Measurements from ENCODE around the gene CREBL2. TPM values are rescaled to one million over a fixed set of nuclear protein-coding genes. Genes with fewer than 3 reads are reported as not detected.
"Not testable (repeated sequence)": the region's sequence is repeated elsewhere in the genome, so short reads cannot be mapped to it uniquely, and the experiment has no call there.

CREBL2 gene
- total RNA-seq, 3 donors from 2014 or later: 55.7 to 87.4 (median 84.2) TPM

- no peaks in the 10 kb centered on the region for H3K36me3 ChIP-seq
- H3K27me3 ChIP-seq: no peaks in the 10 kb centered on the region
- no peaks in the 10 kb centered on the region for H3K4me1 ChIP-seq
- DNase-seq (ENCODE audit: low spot score in 2 of 2): no peak
- H3K4me3 ChIP-seq: no peak overlapping the region
- no peak overlapping the region for H3K27ac ChIP-seq
- no peak for TF ChIP-seq POLR2A (IDR thresholded peaks at IDR 0.05)
- no peak for TF ChIP-seq POLR2AphosphoS5 (IDR thresholded peaks at IDR 0.05)
- TF ChIP-seq CTCF (IDR thresholded peaks at IDR 0.05): no peak
- intact Hi-C loops (cut with DNase I; ENCODE audit: low total_unique reads): no loop called here
- H3K9me3 ChIP-seq: no peaks in the 10 kb centered on the region
These were observed 39.0 kb upstream of the CREBL2 start for GRCh38 chr12:12572659-12573058.

DNA sequence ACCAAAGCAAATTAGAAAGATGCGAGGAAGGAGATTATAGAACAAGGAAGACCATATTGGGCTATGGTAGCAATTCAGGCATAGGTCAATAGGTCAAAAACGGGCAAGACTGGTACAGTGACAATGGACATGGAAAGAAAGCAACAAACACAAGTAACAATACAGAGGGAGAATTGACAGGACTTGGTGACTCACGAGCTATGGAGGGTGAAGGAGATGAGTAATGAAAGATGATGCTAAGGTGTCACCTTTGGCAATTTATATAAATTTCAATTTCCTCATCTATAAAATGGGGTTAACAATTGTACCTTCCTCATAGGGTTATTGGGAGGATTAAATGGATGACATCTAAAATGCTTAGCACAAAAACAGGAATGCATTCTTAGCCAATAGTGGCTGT, 33.9 kb upstream of the CREBL2 start:
- no peak overlapping the region for H3K27ac ChIP-seq
- H3K27me3 ChIP-seq: no peaks in the 10 kb centered on the region
- H3K9me3 ChIP-seq: no peaks in the 10 kb centered on the region
- TF ChIP-seq POLR2A (IDR thresholded peaks at IDR 0.05) (no peak), CTCF (IDR thresholded peaks at IDR 0.05) (no peak), POLR2AphosphoS5 (IDR thresholded peaks at IDR 0.05) (no peak)
- DNase-seq (ENCODE audit: low spot score in 2 of 2): no peak
- H3K4me1 ChIP-seq: peaks cover 0 to 1% of the 10 kb centered on the region in 2 donors
- H3K4me3 ChIP-seq: no peak overlapping the region
- intact Hi-C loops (cut with DNase I; ENCODE audit: low total_unique reads): no loop called here
- no peaks in the 10 kb centered on the region for H3K36me3 ChIP-seq

- H3K4me1 ChIP-seq; H3K27me3 ChIP-seq; intact Hi-C loops (cut with DNase I; ENCODE audit: low total_unique reads); H3K9me3 ChIP-seq; H3K36me3 ChIP-seq; H3K4me3 ChIP-seq; H3K27ac ChIP-seq; DNase-seq (ENCODE audit: low spot score in 2 of 2): not testable (repeated sequence)
These were observed 31.0 kb upstream of the CREBL2 start for GRCh38 chr12:12580716-12581115.

DNA sequence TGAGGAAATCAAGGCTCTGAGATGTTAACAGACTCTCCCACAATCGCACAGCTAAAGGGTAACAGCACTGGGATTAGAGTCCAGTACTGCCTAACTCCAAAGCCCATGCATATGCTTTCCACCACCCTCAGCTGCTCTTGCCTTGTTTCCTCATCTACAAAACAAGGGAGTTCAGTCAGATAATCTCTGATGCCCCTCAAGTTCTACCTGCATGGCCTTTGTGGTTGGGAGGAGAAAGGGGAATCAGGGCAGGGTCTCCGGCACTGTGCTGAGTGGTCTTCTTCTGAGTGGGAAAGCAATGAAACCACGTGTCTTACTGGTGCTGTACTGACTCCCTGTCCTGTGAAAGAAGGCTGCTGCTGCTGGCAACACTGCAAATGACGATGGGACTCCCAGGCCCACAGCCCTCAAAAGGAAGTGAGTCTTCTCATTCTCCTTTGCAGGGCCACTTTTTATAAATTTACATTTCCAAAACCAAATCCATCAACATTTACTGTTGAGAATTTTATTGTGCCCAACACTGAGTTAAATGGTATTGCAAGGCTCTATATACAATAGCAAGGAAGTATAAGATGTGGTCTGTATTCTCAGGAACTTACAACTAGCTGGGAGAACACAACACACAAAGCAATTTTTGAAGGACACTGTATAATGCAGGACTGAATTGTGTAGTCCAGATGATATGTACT, 29.3 kb upstream of the CREBL2 start:
- no peak for DNase-seq (ENCODE audit: low spot score in 2 of 2)
- H3K4me3 ChIP-seq: no peak overlapping the region
- H3K27me3 ChIP-seq: no peaks in the 10 kb centered on the region
- H3K27ac ChIP-seq: peak overlapping the region in 1 of 2 donors; percentile 66
- H3K4me1 ChIP-seq: peaks cover 0 to 4% of the 10 kb centered on the region in 2 donors
- intact Hi-C loops (cut with DNase I; ENCODE audit: low total_unique reads): no loop called here
- H3K36me3 ChIP-seq: no peaks in the 10 kb centered on the region
- H3K9me3 ChIP-seq: no peaks in the 10 kb centered on the region
- no peak for TF ChIP-seq POLR2AphosphoS5 (IDR thresholded peaks at IDR 0.05)
- no peak for TF ChIP-seq CTCF (IDR thresholded peaks at IDR 0.05)
- no peak for TF ChIP-seq POLR2A (IDR thresholded peaks at IDR 0.05)

DNA sequence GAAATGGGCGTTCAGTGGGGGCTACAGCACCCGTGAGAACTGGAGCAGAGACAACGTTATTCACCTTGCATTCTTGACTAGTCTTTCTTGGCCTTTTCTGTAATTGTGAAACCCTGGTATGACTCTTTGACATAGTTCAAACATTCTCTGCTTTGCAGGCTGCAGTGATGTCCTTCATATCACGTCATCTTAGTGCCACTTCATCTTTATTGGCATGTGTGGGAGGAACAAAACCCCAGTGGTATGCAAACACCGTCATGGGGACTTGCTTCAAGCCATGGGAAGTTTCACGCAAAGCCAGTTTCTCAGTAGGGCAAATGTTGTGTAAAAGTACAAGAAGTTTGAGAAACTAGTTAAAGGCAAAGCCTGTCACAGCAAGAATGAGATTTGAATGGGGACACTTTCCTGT, 28.8 kb upstream of the CREBL2 start:
- DNase-seq (ENCODE audit: low spot score in 2 of 2): no peak
- Histone ChIP-seq H3K9me3 (no peaks in the 10 kb centered on the region), H3K36me3 (no peaks in the 10 kb centered on the region), H3K27me3 (no peaks in the 10 kb centered on the region), H3K27ac (peak overlapping the region; percentile 18 to 66), H3K4me1 (peaks cover 0 to 4% of the 10 kb centered on the region in 2 donors), H3K4me3 (no peak overlapping the region)
- TF ChIP-seq CTCF (IDR thresholded peaks at IDR 0.05) (no peak), POLR2A (IDR thresholded peaks at IDR 0.05) (no peak), POLR2AphosphoS5 (IDR thresholded peaks at IDR 0.05) (no peak)
- intact Hi-C loops (cut with DNase I; ENCODE audit: low total_unique reads): no loop called here

Data from breast epithelium (tissue), 4 donors.